GM18519 (cell line): Measurements from ENCODE around the gene APPL2.
"Not testable (repeated sequence)": the region's sequence is repeated elsewhere in the genome, so short reads cannot be mapped to it uniquely, and the experiment has no call there.

ENCODE experiments used
- ATAC-seq: cut with Tn5 transposase; IDR thresholded peaks from one replicate; pipeline ENCODE4 v1.9.1; 2021; ENCODE audit warnings: mild to moderate bottlenecking, moderate library complexity; ENCODE audit not compliant: unreplicated experiment, low FRiP score

APPL2 gene

GRCh38 chr12:105201299-105201698, 34.7 kb downstream of the APPL2 start:
- ATAC-seq = no peak

DNA sequence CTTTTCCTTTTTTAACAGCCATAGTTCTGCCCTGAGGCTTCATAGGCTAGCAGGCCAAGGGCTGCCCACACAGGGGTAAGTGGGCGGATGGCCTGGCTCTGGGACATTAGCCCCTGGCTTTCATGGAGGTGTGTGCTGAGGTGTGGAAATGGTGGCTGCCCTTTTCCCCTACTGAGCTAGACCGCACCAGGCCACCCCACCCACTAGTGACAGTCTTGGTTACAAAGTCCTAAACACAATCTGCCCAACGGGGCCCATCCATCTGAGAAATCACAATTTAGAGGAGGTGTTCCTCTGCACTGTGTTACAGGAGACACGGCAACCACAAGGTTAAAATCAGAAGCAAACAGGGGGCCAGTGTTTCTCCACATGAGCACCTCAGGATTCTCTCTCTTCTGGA, 35.6 kb downstream of the APPL2 start:
- no peak for ATAC-seq

DNA sequence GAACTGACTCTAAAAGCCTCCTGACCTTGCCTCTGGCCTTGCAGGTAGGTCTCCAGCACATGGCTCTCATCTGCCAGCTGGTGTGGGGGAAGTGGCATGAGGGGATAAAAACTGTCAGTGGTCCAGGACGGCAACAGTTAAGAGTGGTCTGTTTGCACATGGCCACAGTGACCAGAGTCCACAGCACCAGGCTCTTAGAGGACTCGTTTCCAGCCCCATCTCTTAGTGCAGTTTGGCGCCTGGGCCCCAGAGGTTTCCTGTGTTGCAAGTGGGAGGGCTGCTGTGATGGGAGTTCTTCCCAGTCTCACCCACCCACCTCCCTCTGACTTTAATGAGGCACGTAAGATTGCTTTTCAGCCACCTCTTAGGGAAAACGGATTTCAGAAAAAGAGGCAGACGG, 37.0 kb downstream of the APPL2 start:
- no peak for ATAC-seq

DNA sequence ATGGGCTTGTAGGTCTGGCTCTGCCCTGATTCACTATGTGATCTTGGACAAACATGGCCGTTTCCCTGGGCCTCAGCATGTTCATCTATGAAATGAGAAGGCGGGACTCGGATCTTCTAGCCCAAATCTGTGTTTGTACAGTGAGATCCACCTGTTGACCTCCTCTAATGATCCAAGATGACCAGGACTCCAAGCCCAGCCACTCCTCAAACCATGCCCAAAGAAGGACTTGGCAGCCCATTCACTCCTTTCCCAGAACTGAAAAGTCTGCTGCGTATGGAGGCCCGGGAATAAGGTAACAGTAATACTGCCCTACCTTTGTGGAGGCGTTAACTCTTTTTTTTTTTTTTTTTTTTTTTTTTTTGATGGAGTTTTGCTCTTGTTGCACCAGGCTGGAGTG, 39.9 kb downstream of the APPL2 start:
- ATAC-seq = no peak

DNA sequence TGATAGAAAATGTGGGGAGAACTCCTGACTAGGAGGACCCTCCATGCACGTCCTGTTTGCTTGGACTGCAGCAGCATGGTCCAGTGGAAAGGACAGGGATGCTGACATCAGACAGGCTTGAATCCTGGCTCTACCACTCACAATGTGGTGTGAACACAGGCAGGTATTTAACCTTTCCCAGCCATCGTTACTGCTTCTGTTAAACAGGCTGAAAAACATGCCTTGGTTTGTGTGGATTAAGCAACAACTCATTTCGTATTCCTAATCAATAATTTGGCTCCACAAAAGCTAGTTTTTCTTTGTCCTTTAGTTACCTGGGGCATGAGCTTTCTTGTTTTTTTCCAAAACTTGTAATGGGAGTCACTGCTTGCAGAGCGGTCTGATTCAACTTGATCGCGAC, 41.0 kb downstream of the APPL2 start:
- ATAC-seq = no peak

DNA sequence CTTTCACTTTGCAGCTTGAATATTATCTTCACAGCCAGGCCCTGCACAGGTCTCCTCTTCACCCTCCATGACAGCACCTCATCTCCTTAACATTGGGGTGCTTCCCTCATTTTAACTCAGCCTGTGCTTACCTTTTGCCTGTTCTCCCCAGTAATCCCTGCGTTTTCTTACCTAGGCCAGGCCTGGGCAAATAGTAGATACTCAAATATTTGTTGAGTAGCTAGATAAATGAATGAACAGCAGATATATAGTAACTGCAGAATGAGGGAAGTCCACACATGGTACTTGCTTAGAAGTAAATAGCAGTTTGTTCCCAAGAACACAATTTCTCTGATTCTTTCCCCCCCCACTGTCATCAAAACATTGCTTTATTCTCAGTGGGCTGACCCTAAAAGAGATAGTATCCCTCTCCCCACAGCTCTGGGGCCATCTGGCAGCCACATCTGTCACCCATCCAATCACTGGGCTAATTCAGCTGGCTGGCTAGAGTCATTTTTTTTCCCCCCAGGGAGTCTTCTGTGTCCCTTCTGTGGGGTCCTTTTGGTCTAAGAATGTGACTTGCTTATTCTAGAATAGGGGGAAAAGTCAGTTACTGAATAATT, 43.2 kb downstream of the APPL2 start:
- ATAC-seq = no peak

- ATAC-seq = no peak
Measured at GRCh38 chr12:105190530-105190929, 45.4 kb downstream of the APPL2 start.

DNA sequence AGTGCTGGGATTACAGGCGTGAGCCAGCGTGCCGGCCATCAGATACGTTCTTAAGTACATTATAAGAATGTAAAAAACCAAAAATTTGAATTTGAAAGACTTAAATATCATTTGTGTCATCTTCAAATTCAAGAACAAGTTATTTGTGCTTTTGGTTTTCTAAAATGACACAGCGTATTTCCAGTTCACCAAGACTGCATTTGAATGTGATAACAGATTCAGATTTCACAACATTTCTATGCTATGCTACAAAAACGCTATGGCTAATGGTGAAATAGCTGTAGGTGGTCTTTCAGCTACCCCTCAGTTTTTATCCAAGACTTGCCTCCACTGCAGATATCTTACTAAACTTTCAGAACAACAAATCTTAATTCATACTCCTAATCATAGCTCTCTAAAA, 46.7 kb downstream of the APPL2 start:
- no peak for ATAC-seq

DNA sequence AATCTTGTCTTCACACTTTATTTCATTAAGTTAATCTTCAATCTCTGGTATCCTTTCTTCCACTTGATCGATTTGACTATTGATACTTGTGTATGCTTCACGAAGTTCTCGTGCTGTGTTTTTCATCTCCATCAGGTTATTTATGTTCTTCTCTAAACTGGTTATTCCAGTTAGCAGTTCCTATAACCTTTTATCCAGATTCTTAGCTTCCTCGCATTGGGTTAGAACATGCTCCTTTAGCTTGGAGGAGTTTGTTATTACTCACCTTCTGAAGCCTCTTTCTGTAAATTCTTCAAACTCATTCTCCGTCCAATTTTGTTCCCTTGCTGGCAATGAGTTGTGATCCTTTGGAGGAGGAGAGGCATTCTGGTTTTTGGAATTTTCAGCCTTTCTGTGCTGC, 52.0 kb downstream of the APPL2 start:
- ATAC-seq = not testable (repeated sequence)

GRCh38 chr12:105183406-105183805, 52.6 kb downstream of the APPL2 start:
- ATAC-seq = not testable (repeated sequence)

DNA sequence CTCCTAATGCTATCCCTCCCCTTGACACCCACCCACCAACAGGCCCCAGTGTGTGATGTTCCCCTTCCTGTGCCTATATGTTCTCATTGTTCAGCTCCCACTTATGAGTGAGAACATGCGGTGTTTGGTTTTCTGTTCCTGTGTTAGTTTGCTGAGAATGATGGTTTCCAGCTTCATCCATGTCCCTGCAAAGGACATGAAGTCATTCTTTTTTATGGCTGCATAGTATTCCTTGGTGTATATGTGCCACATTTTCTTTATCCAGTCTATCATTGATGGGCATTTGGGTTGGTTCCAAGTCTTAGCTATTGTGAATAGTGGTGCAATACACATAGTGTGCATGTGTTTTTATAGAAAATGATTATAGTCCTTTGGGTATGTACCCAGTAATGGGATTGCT, 56.9 kb downstream of the APPL2 start:
- ATAC-seq = not testable (repeated sequence)

- no peak for ATAC-seq
Measured at GRCh38 chr12:105177208-105177607, 58.8 kb downstream of the APPL2 start.

DNA sequence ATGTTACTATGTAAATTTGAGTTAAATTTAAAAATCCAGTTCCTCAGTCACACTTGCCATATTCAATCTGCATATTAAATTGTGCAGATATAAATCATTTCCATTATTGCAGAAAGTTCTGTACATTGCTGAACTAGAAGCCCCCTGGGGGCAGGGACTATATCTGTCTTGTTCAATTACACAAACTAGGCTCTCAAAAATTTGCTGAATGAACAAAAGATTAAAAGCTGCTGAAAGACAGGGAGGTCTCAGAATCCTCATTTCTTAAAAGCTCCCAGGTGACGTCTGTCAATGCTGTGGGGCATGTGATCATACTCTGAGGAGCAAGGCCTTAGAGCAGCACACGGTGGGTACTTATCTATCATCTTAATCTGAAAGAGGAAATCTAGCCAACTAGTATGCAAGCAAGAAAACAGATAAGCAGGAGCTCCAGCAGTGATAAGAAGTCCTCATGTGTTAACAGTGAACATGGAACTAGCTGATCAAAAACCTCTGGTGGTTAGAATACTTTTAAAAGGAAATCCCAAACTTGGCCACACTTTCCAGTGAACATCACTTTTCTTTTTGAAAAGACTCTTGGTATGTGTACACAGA, 60.5 kb downstream of the APPL2 start:
- no peak for ATAC-seq

DNA sequence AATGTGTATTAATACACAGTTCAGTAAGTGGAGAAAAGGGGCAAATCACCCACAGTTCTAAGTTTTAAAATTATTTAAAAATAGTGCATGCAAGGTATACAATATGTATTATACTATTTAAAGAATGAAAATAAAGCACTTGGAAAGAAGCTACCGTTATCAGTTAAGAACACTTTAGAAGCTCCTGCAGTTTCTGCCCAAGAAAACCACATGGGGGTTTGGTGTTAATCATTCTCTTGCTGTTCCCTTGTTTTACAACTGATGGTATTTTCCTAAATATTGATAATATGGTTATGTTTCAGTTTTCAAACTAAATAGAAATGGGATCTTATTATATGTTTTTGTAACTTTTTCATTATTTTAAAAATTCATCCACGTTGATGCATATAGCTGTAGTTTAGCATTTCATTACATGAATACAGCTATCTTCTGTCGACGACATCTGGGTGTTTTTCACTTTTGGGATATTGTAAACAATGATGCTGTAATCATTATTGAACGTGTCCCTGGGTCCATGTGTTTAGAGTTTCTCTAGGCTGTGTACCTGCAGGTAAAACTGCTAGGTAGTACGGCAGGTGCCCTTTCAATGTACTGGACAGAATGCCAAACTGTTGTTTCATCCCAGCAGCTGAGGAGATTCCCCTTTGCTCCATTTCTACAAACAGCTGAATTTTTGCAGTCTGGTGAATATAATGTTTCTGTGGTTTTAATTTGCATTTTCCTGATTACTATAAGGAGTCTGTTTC, 64.1 kb downstream of the APPL2 start:
- ATAC-seq = no peak

DNA sequence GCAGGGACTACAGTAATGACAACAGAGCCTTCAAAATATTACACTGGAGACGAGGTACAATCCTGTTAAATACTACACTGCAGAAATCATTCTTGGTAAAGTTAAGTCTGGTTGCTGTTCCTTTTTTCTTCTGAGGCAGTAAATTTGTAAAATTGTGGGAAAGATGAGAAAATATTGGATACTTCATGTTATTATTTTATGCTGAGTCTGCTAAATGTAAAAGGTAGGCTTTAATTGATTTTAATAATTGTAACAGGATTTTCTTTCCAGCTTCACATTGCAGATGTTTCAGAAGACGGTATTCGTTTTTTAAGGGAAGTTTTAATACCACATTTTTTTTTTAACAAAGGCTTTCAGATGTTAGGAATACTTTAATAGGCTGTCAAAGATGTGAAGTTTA, 65.8 kb downstream of the APPL2 start:
- ATAC-seq = no peak

- ATAC-seq = no peak
Measured at GRCh38 chr12:105168006-105168405, 68.0 kb downstream of the APPL2 start.

DNA sequence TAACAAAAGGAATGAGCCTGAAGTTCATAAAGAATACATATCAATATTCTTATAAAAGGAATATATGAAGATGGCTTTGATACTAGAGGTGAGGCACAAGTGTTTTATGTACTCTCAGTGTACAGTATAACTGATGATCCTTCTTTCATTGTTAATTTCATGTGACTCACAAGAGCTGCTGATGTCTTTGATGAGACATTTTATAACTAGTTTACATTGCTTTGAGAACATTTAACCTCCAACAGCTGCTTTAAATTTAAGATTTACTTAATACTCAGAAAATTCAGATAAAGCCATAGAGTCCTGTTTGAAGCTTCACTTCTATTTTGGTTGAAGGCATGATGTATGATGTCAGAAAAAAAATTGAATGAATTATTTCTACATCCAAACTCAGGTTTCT, 68.6 kb downstream of the APPL2 start:
- no peak for ATAC-seq

DNA sequence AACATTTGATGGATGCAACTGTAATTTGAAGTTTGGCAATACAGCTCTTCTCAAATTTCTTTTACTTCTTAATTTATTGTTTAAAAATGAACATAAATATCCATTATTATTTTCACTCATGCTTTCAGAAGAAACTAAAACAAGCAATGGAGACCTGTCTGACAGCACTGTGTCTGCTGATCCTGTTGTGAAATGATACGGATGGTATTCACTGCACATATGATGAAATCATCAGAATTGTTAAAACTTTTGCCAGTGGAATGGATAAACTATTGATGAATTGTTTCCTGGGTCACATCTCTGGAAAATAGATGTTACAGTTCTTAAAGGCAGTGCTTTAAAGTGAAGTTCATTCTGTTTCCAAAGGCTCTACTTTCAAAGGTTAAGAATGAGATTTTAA, 69.2 kb downstream of the APPL2 start:
- no peak for ATAC-seq

DNA sequence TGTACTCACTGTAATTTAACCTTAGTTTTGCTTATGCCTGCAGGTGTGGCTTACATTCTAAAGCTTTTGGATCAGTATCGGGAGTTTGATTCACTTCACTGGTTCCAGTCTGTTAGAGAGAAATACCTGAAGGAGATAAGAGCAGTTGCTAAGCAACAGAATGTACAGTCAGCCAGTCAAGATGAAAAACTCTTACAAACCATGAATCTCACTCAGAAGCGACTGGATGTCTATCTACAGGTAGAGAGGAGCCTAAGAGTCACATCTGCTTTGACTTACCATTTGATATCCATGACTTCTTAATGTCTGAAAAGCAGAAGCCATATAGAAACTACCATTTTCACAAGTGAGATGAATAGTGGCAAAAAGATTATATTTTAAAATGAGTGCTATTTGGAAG, 71.9 kb downstream of the APPL2 start:
- ATAC-seq = no peak

GRCh38 chr12:105162174-105162573, 73.8 kb downstream of the APPL2 start:
- ATAC-seq = no peak

GRCh38 chr12:105158876-105159275, 77.1 kb downstream of the APPL2 start:
- ATAC-seq = no peak

DNA sequence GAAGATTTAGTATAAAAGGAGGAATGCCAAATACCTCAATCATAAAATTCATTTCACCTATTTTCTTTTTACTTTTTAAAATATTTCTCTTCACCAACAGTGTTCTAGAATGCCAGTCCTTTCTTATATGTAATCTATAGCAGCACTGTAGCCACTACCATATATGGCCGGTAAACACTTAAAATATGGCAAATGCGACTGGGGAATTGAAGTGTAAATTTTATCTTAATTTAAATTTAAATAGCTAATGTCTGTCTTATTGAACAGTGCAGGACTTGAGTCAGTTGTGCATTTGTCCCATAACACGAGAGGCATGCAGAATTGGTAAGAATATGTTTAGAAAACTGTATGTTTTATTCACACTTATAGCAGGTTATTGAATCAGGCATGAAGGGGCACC, 78.4 kb downstream of the APPL2 start:
- no peak for ATAC-seq
